Gastrocnemius medialis (tissue), 4 donors: ENCODE data around the gene KCNK15. TPM values are rescaled to one million over a fixed set of nuclear protein-coding genes. Genes with fewer than 3 reads are reported as not detected.

Experiments used
- ATAC-seq, 2 donors: fragments of 150-250 bp; one replicate each; pipeline ENCODE4 v1.9.1; 2016
- DNase-seq, 2 donors: peaks; one replicate each; pipeline ENCODE4 v3.0.0-alpha.2; 2019
- H3K27ac ChIP-seq, 4 donors: fragments of 200-600 bp; sonication (generic); 1 replicate in 1 of 4; 2 replicates in 3 of 4; pipeline ENCODE4 v1.5.1; 2016 to 2018; ENCODE audit warnings: mild to moderate bottlenecking in 2 of 4, moderate library complexity in 1 of 4
- H3K27me3 ChIP-seq, 3 donors: fragments of 200-600 bp; sonication (generic) in 2 of 3; 1 replicate in 1 of 3; 2 replicates in 2 of 3; pipeline versions ENCODE4 v1.5.1 to v1.6.0; 2016 to 2019; ENCODE audit warnings: mild to moderate bottlenecking in 1 of 3, moderate library complexity in 1 of 3
- H3K36me3 ChIP-seq, 2 donors: fragments of 200-600 bp; sonication (generic) in 1 of 2; one replicate each; pipeline ENCODE4 v1.5.1; 2017 to 2018
- H3K4me1 ChIP-seq, 2 donors: fragments of 200-600 bp; sonication (generic) in 1 of 2; one replicate each; pipeline ENCODE4 v1.5.1; 2016 to 2017; ENCODE audit warnings: mild to moderate bottlenecking in 2 of 2
- H3K4me3 ChIP-seq, 4 donors: fragments of 200-600 bp; sonication (generic) in 3 of 4; 1 replicate in 1 of 4; 2 replicates in 3 of 4; pipeline ENCODE4 v1.5.1; 2016 to 2019; ENCODE audit warnings: mild to moderate bottlenecking in 2 of 4
- H3K9me3 ChIP-seq, 3 donors: fragments of 200-600 bp; sonication (generic) in 2 of 3; 1 replicate in 1 of 3; 2 replicates in 2 of 3; pipeline ENCODE4 v1.5.1; 2016 to 2019
- CTCF ChIP-seq, 5 experiments: fragments of 450-650 bp in 3 of 5; fragments of 200-600 bp in 2 of 5; sonication (generic) in 2 of 5; IDR thresholded peaks in 4 of 5; conservative IDR thresholded peaks in 1 of 5; 1 replicate in 4 of 5; 2 replicates in 1 of 5; pipeline ENCODE4 v1.5.1; 2016 to 2019; ENCODE audit warnings: antibody characterized with exemption in 5 of 5, mild to moderate bottlenecking in 3 of 5, moderate library complexity in 3 of 5
- POLR2A ChIP-seq, 2 donors: fragments of 450-650 bp; IDR thresholded peaks; one replicate each; pipeline ENCODE4 v1.6.1; 2017; ENCODE audit warnings: antibody characterized with exemption in 2 of 2, mild to moderate bottlenecking in 2 of 2, moderate library complexity in 2 of 2
- in situ Hi-C, 4 donors: fragments of 200-750 bp; cut with MboI; loops; one replicate each; pipeline versions ENCODE4 v1.15.0 to v1.8.0; 2017; ENCODE audit warnings: low sequenced_read_pairs in 4 of 4
- intact Hi-C: fragments of 100-400 bp; cut with DNase I; formaldehyde crosslinking; loops from one replicate; pipeline ENCODE4 v1.15.1; 2023; ENCODE audit warnings: low total_unique reads
- total RNA-seq, 4 donors: library from RNA; depleted of rRNA; stranded (reverse); fragments of >200 nt; gene quantifications; one replicate each; pipeline versions ENCODE4 v1.1.0 to v1.2.3, GENCODE V29; 2016

Gene KCNK15
- total RNA-seq, 4 donors from 2014 or later = 0.20 TPM; not detected in 3

GRCh38 chr20:44717986-44718385 lies 27.7 kb upstream of the KCNK15 start:
- intact Hi-C loops = no loop called here
- peak overlapping the region in 1 of 4 donors; percentile 86 for H3K27ac ChIP-seq
- TF ChIP-seq POLR2A (IDR thresholded peaks at IDR 0.05) (no peak), CTCF (IDR thresholded peaks at IDR 0.05 in 4 of 5, conservative IDR thresholded peaks at IDR 0.05 in 1 of 5) (peak in 1 of 5 experiments; percentile 29)
- in situ Hi-C loops = no loop called here
- H3K9me3 ChIP-seq = no peaks in the 10 kb centered on the region
- DNase-seq = no peak
- H3K4me1 ChIP-seq = peaks cover 20 to 29% of the 10 kb centered on the region in 2 donors
- H3K36me3 ChIP-seq = no peaks in the 10 kb centered on the region
- no peaks in the 10 kb centered on the region for H3K27me3 ChIP-seq
- H3K4me3 ChIP-seq = no peak overlapping the region
- ATAC-seq = no peak

- no peak for DNase-seq
- H3K4me1 ChIP-seq = peaks cover 5 to 16% of the 10 kb centered on the region in 2 donors
- in situ Hi-C loops = no loop called here
- no peak overlapping the region for H3K4me3 ChIP-seq
- ATAC-seq = no peak
- intact Hi-C loops = loop anchor here (10.0 kb wide), 1 partner anchor 1075 kb away; the partner anchor contains the start of genes DNTTIP1 and WFDC3
- no peaks in the 10 kb centered on the region for H3K36me3 ChIP-seq
- H3K27me3 ChIP-seq = no peaks in the 10 kb centered on the region
- peak overlapping the region in 2 of 4 donors; percentile 43 to 51 for H3K27ac ChIP-seq
- H3K9me3 ChIP-seq = no peaks in the 10 kb centered on the region
- TF ChIP-seq POLR2A (IDR thresholded peaks at IDR 0.05) (no peak), CTCF (IDR thresholded peaks at IDR 0.05 in 4 of 5, conservative IDR thresholded peaks at IDR 0.05 in 1 of 5) (no peak)
Observed at GRCh38 chr20:44719841-44720240, 25.8 kb upstream of the KCNK15 start.

GRCh38 chr20:44720621-44720996 lies 25.1 kb upstream of the KCNK15 start:
- in situ Hi-C loops (no loop called here), intact Hi-C loops (loop anchor here (10.0 kb wide), 1 partner anchor 1074 kb away; the partner anchor contains the start of genes DNTTIP1 and WFDC3)
- peak overlapping the region; percentile 7 to 51 (median 31) for H3K27ac ChIP-seq
- no peak overlapping the region for H3K4me3 ChIP-seq
- DNase-seq = peak in 1 of 2 donors; percentile 23
- no peaks in the 10 kb centered on the region for H3K27me3 ChIP-seq
- peaks cover 0 to 9% of the 10 kb centered on the region in 2 donors for H3K4me1 ChIP-seq
- peak; percentile 32 to 64 for ATAC-seq
- H3K36me3 ChIP-seq = no peaks in the 10 kb centered on the region
- no peaks in the 10 kb centered on the region for H3K9me3 ChIP-seq
- TF ChIP-seq POLR2A (IDR thresholded peaks at IDR 0.05) (no peak), CTCF (IDR thresholded peaks at IDR 0.05 in 4 of 5, conservative IDR thresholded peaks at IDR 0.05 in 1 of 5) (no peak)

- Histone ChIP-seq H3K36me3 (no peaks in the 10 kb centered on the region), H3K9me3 (no peaks in the 10 kb centered on the region), H3K27me3 (no peaks in the 10 kb centered on the region), H3K4me1 (peaks cover 0 to 3% of the 10 kb centered on the region in 2 donors), H3K27ac (peak overlapping the region in 2 of 4 donors; percentile 19 to 43), H3K4me3 (no peak overlapping the region)
- DNase-seq (no peak), ATAC-seq (peak in 1 of 2 donors; percentile 31)
- in situ Hi-C loops (no loop called here), intact Hi-C loops (loop anchor here (10.0 kb wide), 1 partner anchor 1074 kb away; the partner anchor contains the start of genes DNTTIP1 and WFDC3)
- no peak for TF ChIP-seq CTCF (IDR thresholded peaks at IDR 0.05 in 4 of 5, conservative IDR thresholded peaks at IDR 0.05 in 1 of 5)
- TF ChIP-seq POLR2A (IDR thresholded peaks at IDR 0.05) = no peak
Observed at GRCh38 chr20:44720997-44721784, 24.5 kb upstream of the KCNK15 start.
